GM10266 (cell line): Measurements from ENCODE around the gene RNU2-1.
"Not testable (repeated sequence)": the region's sequence is repeated elsewhere in the genome, so short reads cannot be mapped to it uniquely, and the experiment has no call there.

ENCODE experiments used
- DNase-seq: peaks from one replicate; pipeline ENCODE4 v3.0.0; 2012; ENCODE audit errors: extremely low spot score
- TF ChIP-seq, protein P1 (sequence below): IDR thresholded peaks from 2 replicates; pipeline ENCODE4 v1.5.1; 2012; ENCODE audit warnings: mild to moderate bottlenecking, low read depth; ENCODE audit not compliant: control insufficient read depth, insufficient read depth; ENCODE audit errors: missing control alignments

RNU2-1 gene

GRCh38 chr17:43210576-43210975 is 23.2 kb downstream of the RNU2-1 start:
- no peak for DNase-seq
- TF ChIP-seq, protein P1, sequence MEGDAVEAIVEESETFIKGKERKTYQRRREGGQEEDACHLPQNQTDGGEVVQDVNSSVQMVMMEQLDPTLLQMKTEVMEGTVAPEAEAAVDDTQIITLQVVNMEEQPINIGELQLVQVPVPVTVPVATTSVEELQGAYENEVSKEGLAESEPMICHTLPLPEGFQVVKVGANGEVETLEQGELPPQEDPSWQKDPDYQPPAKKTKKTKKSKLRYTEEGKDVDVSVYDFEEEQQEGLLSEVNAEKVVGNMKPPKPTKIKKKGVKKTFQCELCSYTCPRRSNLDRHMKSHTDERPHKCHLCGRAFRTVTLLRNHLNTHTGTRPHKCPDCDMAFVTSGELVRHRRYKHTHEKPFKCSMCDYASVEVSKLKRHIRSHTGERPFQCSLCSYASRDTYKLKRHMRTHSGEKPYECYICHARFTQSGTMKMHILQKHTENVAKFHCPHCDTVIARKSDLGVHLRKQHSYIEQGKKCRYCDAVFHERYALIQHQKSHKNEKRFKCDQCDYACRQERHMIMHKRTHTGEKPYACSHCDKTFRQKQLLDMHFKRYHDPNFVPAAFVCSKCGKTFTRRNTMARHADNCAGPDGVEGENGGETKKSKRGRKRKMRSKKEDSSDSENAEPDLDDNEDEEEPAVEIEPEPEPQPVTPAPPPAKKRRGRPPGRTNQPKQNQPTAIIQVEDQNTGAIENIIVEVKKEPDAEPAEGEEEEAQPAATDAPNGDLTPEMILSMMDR, result no peak

DNA sequence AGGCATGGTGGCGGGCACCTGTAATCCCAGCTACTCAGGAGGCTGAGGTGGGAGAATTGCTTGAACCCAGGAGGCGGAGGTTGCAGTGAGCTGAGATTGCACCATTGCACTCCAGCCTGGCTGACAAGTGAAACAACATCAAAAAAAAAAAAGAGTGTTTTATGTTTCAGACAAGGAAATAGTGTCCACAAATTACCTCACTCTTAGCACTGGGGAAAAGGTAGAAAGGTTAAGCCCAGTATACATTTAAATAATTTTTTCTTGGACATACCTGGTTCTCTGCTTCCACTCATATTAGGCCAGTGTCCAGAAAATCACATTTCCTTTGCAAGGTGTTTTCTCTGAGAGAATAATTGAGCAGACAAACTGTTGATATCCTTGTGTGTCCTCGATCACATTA is 30.8 kb downstream of the RNU2-1 start:
- not testable (repeated sequence) for DNase-seq

DNA sequence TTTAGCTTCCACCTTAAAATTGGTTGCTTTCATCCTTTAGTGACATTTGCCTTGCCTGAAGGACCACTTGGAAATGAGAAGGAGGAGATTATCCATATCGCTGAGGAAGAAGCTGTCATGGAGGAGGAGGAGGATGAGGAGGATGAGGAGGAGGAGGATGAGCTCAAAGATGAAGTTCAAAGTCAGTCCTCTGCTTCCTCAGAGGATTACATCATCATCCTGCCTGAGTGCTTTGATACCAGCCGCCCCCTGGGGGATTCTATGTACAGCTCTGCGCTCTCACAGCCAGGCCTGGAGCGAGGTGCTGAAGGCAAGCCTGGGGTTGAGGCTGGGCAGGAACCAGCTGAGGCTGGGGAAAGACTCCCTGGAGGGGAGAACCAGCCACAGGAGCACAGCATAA is 33.6 kb downstream of the RNU2-1 start:
- DNase-seq, result no peak
- TF ChIP-seq, protein P1, result no peak

DNA sequence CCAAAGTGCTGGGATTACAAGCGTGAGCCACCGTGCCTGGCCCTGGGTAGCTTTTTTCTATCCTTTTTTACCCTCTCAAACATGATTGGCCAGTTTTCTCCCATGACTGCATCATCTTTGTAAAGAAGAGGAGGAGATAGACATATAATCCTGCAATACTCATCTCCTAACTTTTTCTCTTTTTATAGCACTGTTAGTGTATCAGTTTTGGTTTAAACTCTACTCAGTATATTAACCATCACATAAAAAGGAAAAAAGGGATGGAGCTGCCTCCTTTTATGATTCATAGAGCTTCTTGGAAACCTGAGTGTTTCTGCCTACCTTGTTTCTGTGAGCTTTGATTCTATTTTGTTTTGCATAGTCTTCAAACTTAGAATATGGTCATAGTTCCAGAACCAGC is 34.1 kb downstream of the RNU2-1 start:
- DNase-seq, result no peak
- TF ChIP-seq, protein P1, result no peak

DNA sequence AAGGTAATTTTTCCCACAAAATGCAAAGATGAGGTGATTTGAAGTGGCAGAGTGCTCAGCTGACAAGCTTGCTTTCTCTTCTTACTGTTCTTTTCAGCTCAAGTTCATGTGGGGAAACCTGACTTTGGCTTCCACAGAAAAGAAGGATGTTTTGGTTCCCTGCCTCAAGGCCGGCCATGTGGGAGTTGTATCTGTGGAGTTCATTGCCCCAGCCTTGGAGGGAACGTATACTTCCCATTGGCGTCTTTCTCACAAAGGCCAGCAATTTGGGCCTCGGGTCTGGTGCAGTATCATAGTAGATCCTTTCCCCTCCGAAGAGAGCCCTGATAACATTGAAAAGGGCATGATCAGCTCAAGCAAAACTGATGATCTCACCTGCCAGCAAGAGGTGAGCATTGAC is 40.5 kb downstream of the RNU2-1 start:
- TF ChIP-seq, protein P1, result no peak
- no peak for DNase-seq

GRCh38 chr17:43186656-43187055 is 47.1 kb downstream of the RNU2-1 start:
- not testable (repeated sequence) for DNase-seq

DNA sequence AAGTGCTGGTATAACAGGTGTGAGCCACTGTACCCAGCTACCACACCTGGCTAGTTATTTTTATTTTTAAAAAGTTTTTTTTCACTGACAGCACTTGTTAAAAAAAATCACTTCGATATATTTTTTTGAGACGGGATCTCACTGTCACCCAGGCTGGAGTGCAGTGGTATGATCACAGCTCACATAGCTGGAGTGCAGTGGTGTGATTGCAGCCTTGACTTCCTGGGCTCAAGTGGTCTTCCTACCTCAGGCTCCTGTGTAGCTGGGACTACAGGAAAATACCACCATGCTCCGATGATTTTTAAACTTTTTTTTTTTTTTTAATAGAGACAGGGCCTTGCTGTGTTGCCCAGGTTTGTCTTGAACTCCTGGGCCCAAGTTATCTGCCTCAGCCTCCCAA is 49.9 kb downstream of the RNU2-1 start:
- TF ChIP-seq, protein P1, result no peak
- no peak for DNase-seq
